Esophagus (tissue), 2 donors: Measurements from ENCODE around the gene PPM1H. TPM values are rescaled to one million over a fixed set of nuclear protein-coding genes. Genes with fewer than 3 reads are reported as not detected.
"Not testable (repeated sequence)": the region's sequence is repeated elsewhere in the genome, so short reads cannot be mapped to it uniquely, and the experiment has no call there.

Experiments used
- H3K27ac ChIP-seq, 2 donors: one replicate each; pipeline ENCODE4 v1.5.1; 2013; ENCODE audit warnings: low read depth in 2 of 2, mild to moderate bottlenecking in 2 of 2, inconsistent platforms in 1 of 2, low read length in 1 of 2, moderate library complexity in 1 of 2
- H3K27me3 ChIP-seq, 2 donors: one replicate each; pipeline ENCODE4 v1.6.1; 2013; ENCODE audit warnings: low read length in 2 of 2, control low read depth in 1 of 2, mild to moderate bottlenecking in 1 of 2; ENCODE audit not compliant: insufficient read depth in 2 of 2, control insufficient read depth in 1 of 2
- H3K36me3 ChIP-seq, 2 donors: one replicate each; pipeline ENCODE4 v1.6.1; 2013; ENCODE audit warnings: low read length in 1 of 2; ENCODE audit not compliant: control insufficient read depth in 2 of 2, insufficient read depth in 2 of 2
- H3K4me1 ChIP-seq, 2 donors: one replicate each; pipeline ENCODE4 v1.6.1; 2013; ENCODE audit warnings: low read length in 1 of 2; ENCODE audit not compliant: control insufficient read depth in 2 of 2, insufficient read depth in 2 of 2
- H3K4me3 ChIP-seq, 2 donors: one replicate each; pipeline ENCODE4 v1.5.1; 2013; ENCODE audit warnings: low read length in 2 of 2, mild to moderate bottlenecking in 2 of 2, low read depth in 1 of 2, moderate library complexity in 1 of 2
- H3K9me3 ChIP-seq, 2 donors: one replicate each; pipeline ENCODE4 v1.6.1; 2013; ENCODE audit warnings: mild to moderate bottlenecking in 2 of 2, low read depth in 1 of 2, low read length in 1 of 2, moderate library complexity in 1 of 2; ENCODE audit not compliant: control insufficient read depth in 2 of 2, insufficient read depth in 1 of 2
- WGBS, 2 donors: extraction: QIAGEN DNeasy Blood & Tissue Kit; methylation state at CpG; one replicate each; pipeline ENCODE4 v1.1.7; 2013; 5-methylcytosine and 5-hydroxymethylcytosine counted together
- polyA plus RNA-seq, 2 donors: library from polyadenylated mRNA; stranded (reverse); fragments of 200-250 nt; gene quantifications; one replicate each; pipeline ENCODE4 v1.2.3, GENCODE V29; 2013
- donor health status: healthy with polysubstance abuse.
- donor health status: Bipolar disorder and iron deficiency.

The PPM1H gene
- polyA plus RNA-seq, 2 donors = 0.04 to 0.09 TPM

DNA sequence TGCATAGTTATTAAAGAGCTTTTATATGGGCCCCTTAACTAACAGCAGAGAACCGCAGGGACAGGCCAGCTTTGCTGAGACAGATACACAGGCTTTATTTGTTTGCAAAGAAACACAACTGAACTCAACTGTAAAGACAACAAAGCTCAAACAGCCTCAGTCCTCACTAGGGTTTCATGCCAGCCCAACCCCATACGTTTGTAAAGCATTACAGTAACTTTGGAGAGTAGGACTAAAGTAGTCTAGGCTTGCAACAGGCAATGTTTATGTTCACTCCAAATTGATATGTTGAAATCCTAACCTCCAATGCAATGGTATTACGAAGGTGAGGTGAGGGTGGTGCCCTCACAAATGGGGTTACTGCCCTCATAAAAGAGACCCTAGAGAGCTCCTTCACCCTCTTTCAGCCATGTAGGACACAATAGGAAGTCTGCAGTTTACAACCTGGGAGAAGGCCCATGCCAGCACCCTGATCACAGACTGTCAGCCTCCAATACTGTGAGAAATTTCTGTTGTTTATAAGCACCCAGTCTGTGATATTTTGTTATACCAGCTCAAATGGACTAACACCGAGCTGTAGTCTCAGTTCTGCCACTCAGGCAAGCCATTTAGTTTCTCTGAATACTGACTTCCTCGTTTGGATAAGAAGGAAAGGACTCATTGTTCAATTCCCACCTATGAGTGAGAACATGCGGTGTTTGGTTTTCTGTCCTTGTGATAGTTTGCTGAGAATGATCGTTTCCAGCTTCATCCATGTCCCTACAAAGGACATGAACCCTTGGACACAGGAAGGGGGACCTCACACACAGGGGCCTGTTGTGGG, 35.2 kb downstream of the PPM1H start:
- Histone ChIP-seq H3K27me3 (no peaks in the 10 kb centered on the region), H3K36me3 (no peaks in the 10 kb centered on the region), H3K27ac (no peak overlapping the region), H3K9me3 (no peaks in the 10 kb centered on the region), H3K4me3 (no peak overlapping the region), H3K4me1 (no peaks in the 10 kb centered on the region)
- 52 to 58% methylated on average over 7 of the region's 7 CpGs for WGBS, 2 donors

GRCh38 chr12:62898526-62898925, 36.4 kb downstream of the PPM1H start:
- Histone ChIP-seq H3K27me3 (no peaks in the 10 kb centered on the region), H3K36me3 (no peaks in the 10 kb centered on the region), H3K4me1 (no peaks in the 10 kb centered on the region), H3K27ac (no peak overlapping the region), H3K4me3 (no peak overlapping the region), H3K9me3 (no peaks in the 10 kb centered on the region)
- 59 to 60% methylated on average over 2 of the region's 2 CpGs for WGBS, 2 donors

DNA sequence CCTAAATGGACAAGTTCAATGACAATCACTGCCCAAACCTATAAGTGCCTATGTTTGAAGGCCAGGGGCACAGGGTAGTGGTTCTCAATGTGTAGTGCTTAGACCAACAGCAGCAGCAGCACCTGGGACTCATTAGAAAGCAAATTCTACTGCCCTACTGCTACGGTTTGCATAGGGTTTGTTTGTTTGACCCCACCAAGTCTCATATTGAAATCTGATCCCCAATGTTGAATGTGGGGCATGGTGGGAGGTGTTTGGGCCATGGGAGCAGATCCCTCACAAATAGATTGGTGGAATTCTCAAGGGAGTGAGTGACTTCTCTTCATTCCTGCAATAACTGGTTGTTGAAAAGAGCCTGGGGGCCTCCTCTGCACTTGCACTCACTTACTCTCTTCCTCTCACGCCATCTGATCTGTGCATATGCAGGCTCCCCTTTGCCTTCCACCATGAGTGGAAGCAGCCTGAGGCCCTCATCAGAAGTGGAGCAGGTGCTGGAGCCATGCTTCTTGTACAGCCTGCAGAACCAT, 39.5 kb downstream of the PPM1H start:
- Histone ChIP-seq H3K9me3 (no peaks in the 10 kb centered on the region), H3K27me3 (no peaks in the 10 kb centered on the region), H3K4me3 (no peak overlapping the region), H3K4me1 (no peaks in the 10 kb centered on the region), H3K36me3 (no peaks in the 10 kb centered on the region), H3K27ac (no peak overlapping the region)
- WGBS, 2 donors = 73 to 91% methylated on average over 2 of the region's 2 CpGs

DNA sequence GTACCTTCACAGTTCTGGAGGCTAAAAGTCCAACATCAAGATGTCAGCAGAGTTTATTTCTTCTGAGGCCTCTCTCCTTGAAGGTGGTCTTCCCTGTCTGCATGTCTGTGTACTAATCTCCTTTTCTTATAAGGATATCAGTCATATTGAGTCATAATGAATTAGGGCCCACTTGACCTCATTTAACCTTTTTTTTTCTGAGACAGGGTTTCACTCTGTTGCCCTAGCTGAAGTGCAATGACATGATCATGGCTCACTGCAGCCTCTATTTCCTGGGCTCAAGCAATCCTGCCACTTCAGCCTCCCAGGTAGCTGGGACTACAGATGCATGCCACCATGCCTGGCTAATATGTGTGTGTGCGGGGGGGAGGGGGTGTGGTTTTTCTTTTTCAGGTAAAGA, 41.7 kb downstream of the PPM1H start:
- H3K27ac ChIP-seq = no peak overlapping the region
- no peaks in the 10 kb centered on the region for H3K4me1 ChIP-seq
- WGBS, 2 donors = 87 to 100% methylated on average over 1 of the region's 1 CpG
- no peak overlapping the region for H3K4me3 ChIP-seq
- no peaks in the 10 kb centered on the region for H3K27me3 ChIP-seq
- H3K36me3 ChIP-seq = no peaks in the 10 kb centered on the region
- no peaks in the 10 kb centered on the region for H3K9me3 ChIP-seq

DNA sequence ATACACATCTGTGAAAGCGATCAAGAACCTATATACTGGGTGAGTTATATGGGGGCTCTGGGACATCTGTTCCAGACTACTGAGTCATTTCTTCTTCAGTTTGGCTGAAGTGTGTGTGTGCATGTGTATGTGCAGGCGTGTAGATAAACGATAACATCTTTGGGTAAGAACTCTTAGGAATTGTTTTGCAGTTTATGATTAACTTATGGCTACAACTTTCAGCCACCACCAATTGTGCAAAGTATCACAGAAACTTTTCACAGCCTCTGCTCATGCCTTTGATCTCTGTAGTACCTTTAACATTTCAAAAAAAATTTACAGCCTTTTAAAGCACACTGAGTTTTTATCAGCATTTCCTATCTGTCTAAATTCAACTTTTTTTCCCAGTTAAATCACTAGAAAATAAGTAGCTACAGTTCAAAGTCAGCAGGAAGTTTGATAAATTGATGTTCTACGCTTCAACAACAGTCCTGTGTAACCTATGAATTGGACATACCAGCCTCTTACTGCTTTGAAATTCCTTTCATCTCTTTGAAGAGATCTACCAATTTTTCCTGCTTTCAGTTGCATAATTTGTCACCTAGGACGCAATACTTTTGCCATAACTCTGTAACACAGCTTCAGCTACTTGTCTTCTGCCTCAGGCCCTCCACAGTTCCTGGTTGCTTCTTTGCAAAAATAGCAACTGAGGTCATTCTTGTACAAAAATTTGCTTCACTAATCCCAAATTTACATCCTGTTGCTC, 43.0 kb downstream of the PPM1H start:
- Histone ChIP-seq H3K4me3 (no peak overlapping the region), H3K9me3 (no peaks in the 10 kb centered on the region), H3K27ac (no peak overlapping the region), H3K4me1 (no peaks in the 10 kb centered on the region), H3K27me3 (no peaks in the 10 kb centered on the region), H3K36me3 (no peaks in the 10 kb centered on the region)
- WGBS, 2 donors = 45 to 58% methylated on average over 5 of the region's 5 CpGs

DNA sequence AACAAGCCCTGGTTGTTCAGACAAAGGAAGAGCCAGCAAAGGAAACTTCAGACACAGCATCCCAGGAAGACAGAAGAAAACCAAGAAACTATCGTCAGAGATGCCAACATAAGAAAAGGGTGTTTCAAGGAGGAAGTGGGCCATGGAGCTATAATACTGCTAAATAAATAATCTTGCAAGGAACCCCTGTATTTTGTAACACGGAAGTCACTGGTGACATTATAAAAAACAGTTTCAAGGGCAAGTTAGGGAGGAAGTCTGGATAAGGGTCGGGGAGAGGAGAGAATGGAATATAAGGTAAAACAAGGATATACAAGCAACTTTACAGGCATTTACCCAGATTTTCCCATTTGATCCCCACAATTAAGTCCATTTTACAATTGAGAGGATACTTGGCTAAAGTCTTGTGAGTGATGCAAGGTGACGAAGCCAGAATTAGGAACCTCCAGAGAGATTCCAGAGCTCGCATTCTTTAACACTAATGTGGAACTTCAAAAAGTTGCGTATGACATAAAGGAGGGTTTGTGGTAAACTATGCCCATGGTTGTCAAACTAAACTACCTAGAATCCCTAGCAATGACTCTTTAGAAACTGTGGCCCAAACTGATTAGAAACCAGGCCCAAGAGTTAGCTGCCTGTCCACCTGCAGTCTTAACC, 46.4 kb downstream of the PPM1H start:
- H3K4me1 ChIP-seq = no peaks in the 10 kb centered on the region
- 88 to 90% methylated on average over 6 of the region's 6 CpGs for WGBS, 2 donors
- no peak overlapping the region for H3K27ac ChIP-seq
- H3K27me3 ChIP-seq = no peaks in the 10 kb centered on the region
- no peaks in the 10 kb centered on the region for H3K9me3 ChIP-seq
- H3K4me3 ChIP-seq = no peak overlapping the region
- no peaks in the 10 kb centered on the region for H3K36me3 ChIP-seq

GRCh38 chr12:62886796-62887195, 48.2 kb downstream of the PPM1H start:
- no peaks in the 10 kb centered on the region for H3K27me3 ChIP-seq
- H3K4me1 ChIP-seq = no peaks in the 10 kb centered on the region
- no peak overlapping the region for H3K4me3 ChIP-seq
- WGBS, 2 donors = 80 to 88% methylated on average over 6 of the region's 6 CpGs
- H3K27ac ChIP-seq = no peak overlapping the region
- H3K36me3 ChIP-seq = no peaks in the 10 kb centered on the region
- no peaks in the 10 kb centered on the region for H3K9me3 ChIP-seq

GRCh38 chr12:62885242-62885641, 49.7 kb downstream of the PPM1H start:
- Histone ChIP-seq H3K27me3 (no peaks in the 10 kb centered on the region), H3K9me3 (no peaks in the 10 kb centered on the region), H3K4me3 (no peak overlapping the region), H3K27ac (no peak overlapping the region), H3K4me1 (no peaks in the 10 kb centered on the region), H3K36me3 (no peaks in the 10 kb centered on the region)

GRCh38 chr12:62884832-62885231, 50.1 kb downstream of the PPM1H start:
- H3K36me3 ChIP-seq, H3K4me1 ChIP-seq, H3K4me3 ChIP-seq, H3K9me3 ChIP-seq, H3K27ac ChIP-seq, H3K27me3 ChIP-seq: not testable (repeated sequence)
- WGBS, 2 donors = 76 to 78% methylated on average over 5 of the region's 5 CpGs
